AG20443 (cell line): ENCODE data around the gene ALKBH7.
"Not testable (repeated sequence)": the region's sequence is repeated elsewhere in the genome, so short reads cannot be mapped to it uniquely, and the experiment has no call there.

Experiments used
- DNase-seq: peaks from one replicate; pipeline ENCODE4 v3.0.0; 2012; ENCODE audit warnings: low spot score, mixed read lengths

Gene ALKBH7

GRCh38 chr19:6400062-6400944 is 27.7 kb downstream of the ALKBH7 start:
- DNase-seq: not testable (repeated sequence)

GRCh38 chr19:6402058-6402457 is 29.5 kb downstream of the ALKBH7 start:
- no peak for DNase-seq

- peak; percentile 69 for DNase-seq
These were observed 30.4 kb downstream of the ALKBH7 start for GRCh38 chr19:6402837-6403608.

- no peak for DNase-seq
These were observed 33.8 kb downstream of the ALKBH7 start for GRCh38 chr19:6406401-6406800.

- no peak for DNase-seq
These were observed 36.8 kb downstream of the ALKBH7 start for GRCh38 chr19:6409346-6409745.

- no peak for DNase-seq
These were observed 39.5 kb downstream of the ALKBH7 start for GRCh38 chr19:6412061-6412446.

- DNase-seq: peak; percentile 34
These were observed 40.0 kb downstream of the ALKBH7 start for GRCh38 chr19:6412447-6413091.

- no peak for DNase-seq
These were observed 40.7 kb downstream of the ALKBH7 start for GRCh38 chr19:6413291-6413690.

- DNase-seq: no peak
These were observed 41.4 kb downstream of the ALKBH7 start for GRCh38 chr19:6413721-6414643.

GRCh38 chr19:6414793-6415590 is 42.4 kb downstream of the ALKBH7 start:
- no peak for DNase-seq

- DNase-seq: no peak
These were observed 43.1 kb downstream of the ALKBH7 start for GRCh38 chr19:6415591-6416190.

- DNase-seq: no peak
These were observed 44.2 kb downstream of the ALKBH7 start for GRCh38 chr19:6416658-6417405.

- DNase-seq: peak; percentile 56
These were observed 45.3 kb downstream of the ALKBH7 start for GRCh38 chr19:6417713-6418561.

- DNase-seq: no peak
These were observed 46.0 kb downstream of the ALKBH7 start for GRCh38 chr19:6418562-6418932.

GRCh38 chr19:6421075-6422014 is 48.8 kb downstream of the ALKBH7 start:
- no peak for DNase-seq

GRCh38 chr19:6423499-6424194 is 51.1 kb downstream of the ALKBH7 start:
- DNase-seq: peak; percentile 79
